T-helper 9 cell (primary cell): ENCODE measurements around the gene SMIM31.

Experiments
- DNase-seq: peaks from one replicate; pipeline ENCODE4 v3.0.0-alpha.2; 2020
- total RNA-seq, 2 donors: gene quantifications; one replicate each; lab custom pipeline; 2026; lab: John Stamatoyannopoulos, UW

SMIM31 gene
- 0 reads per million in 2 donors for total RNA-seq

DNA sequence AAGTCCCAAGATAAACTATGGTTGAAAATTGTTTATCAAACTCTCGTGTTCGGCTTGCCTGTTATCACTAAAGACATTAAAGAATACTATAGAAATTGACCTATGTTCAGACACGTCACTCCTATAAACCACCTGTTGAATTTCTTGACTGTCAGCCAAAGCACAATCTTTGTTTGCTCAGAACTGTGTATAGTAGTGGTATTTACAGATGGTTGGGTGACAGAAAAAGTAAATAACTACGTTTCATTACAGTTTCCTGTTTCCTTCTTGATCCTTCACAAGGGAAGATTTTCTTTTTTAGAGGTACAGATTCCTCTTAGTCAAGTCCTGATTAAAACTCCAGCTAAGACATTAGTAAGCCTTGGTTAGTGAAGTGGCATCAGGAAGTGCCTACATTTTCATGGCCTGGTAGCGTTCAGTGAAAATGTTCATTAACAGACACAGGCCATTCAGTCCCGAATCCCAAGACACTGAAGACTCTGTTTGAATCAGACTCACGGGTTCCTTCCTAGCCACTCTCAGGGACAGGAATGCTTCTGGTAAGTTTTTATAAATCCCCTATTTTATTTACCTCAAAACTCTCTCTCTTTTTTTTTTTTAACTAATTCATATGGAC, at the start of gene SMIM31:
SMIM31 (plus strand) TSS at position 259 of the 616 bp plus-strand sequence. CDS start 16,313 bp downstream, outside the sequence.
- DNase-seq = no peak

DNA sequence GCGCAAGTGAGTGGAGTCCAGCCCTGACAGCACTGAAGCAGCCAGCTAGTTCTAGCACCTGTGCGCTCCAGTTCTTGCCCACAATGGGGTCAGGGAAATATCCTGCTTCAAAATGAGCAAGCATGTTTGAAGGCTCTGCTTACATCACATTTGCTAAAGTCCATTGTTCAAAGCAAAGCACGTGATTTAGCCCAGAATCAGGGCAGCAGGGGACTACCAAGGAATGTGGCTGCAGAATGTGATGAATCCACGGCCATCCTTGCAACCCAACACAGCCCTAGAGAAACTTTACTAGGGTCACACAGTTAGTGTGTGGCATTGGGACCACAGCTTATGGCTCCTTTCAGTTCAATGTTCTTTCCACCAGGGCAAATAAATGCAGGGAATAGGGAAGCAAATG, 47.3 kb upstream of the SMIM31 start:
- DNase-seq = no peak

DNA sequence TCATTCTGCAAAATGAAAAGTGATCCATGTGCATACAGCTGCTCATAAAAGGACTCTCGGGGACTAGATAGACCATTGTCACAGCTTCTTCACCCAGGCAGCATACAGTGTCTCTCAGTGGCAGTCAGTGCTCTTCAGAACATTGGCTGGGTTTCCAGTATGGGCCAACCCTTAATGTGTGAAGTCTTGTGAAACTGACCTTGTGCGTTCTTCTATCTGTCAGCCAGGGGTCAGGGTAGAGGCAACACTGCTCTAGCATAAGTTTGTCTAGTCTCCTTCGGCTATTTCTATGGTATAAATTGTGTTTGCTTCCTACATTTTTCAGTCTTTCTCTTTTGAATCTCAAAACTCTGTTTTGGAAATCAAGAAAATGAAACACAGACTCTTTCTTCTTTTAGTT, 37.0 kb upstream of the SMIM31 start:
- DNase-seq = no peak

DNA sequence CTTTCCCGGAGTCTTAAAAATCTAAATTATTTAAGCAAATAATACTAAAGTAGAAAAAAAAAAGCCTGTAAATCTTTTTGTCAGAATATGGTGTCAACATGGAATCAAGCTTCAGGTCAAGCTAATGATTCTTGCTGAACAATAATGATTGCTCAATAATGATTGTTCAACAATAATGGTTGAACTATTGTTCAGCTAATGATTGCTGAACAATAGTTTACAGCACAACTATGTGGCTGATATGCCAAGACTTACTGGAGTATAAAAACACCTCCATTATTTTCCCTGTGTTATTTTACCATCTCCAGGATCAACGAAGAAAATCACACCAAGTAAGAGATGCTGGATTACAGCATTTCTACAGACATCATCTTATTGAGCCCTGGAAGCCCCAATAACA, 35.1 kb upstream of the SMIM31 start:
- DNase-seq = no peak

DNA sequence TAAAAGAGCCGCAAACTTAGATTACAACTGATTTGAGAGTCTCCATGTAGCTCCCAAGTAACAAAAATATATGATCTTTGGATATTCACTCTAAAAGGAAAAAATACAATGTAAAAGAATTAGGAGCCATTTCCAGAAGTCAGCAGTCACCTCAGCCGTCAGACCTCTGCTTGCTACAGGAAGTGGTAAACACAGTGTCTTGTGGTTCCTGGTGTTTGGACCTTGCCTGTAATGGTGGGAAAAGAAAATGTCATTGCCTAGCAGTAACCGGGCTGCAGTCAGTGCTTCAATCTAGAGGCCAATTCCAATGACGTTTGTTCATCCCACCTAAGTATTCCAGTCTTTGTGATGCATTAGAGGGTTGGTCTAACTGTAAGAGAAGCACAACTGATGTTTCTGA, 28.9 kb upstream of the SMIM31 start:
- no peak for DNase-seq

DNA sequence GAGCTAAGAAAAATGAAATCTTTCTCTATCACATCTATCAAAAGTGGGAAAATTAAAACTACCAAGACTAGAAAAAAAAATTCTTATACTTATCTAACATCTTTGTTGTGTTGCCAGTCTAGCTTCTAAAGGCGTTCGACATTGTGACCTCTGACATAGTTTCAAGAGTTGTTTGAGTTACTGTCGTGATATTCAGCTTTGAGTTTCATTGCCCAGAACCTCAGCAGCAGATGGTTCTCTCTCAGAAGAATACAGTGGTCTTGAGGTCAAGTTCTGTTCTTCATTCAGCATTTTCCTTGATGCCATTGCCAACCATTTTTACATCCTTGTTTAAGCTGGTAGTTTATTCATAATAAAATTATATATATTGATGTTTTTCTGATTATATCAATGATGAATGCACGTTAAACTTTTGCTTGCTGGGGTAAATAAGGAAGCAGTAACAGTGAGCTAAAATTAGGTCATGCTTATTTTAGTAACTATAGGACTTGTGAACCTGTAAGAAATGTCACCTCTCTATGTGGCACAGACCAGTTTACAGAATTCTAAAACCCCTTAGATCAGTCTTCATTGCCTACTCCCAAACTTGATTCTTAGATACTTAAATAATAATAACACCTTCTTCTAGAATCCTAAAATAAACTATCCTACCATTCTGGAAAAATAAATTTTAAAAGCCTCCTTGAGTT, 23.1 kb upstream of the SMIM31 start:
- no peak for DNase-seq

DNA sequence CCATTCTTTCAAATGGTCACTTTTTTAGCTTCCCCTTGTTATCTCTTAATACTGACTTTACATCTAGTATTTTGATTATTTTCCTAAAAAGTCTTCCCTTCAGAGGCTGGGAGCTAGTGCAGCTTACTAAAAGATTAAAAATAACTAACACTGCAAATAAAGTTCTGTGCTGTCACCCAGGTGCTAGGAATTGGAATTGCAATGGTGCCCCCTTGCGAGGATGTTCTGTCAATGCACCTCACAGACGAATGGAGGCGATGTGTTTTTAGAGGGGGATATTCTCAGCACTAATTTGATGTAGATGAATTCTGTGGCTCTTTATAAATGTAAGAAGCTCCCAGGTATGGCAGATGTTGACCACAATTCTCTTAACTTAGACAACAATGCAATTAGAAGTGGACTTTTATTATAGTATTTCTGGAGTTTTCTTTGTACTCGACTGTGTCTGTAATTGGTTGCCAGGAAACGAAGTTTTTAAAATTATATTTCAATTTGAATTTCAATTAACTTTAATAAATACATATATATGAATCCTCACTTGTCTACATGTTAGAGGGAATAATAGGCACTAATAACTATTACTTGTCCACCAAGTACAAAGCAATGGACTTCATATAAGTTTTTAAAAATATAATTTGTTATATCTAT, 22.0 kb upstream of the SMIM31 start:
- peak; percentile 31 for DNase-seq

DNA sequence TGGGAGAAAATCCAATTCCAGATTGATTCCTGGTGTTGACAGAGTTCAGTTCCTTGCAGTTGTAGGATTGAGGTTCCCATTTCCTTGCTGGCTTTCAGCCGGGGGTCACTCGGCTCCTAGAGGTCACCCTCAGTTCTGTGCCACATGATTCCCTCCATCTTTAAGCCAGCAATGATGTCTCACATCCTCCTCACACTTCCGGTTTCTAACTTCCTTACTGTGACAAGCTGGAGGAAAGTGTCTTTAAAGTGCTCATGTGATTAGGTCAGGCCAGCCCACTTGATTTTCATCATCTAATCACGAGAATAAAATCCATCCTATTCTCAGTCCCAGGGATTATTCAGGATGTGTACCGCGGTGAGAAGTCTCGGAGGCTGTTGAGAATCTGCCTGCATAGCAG, 19.4 kb upstream of the SMIM31 start:
- DNase-seq = no peak

DNA sequence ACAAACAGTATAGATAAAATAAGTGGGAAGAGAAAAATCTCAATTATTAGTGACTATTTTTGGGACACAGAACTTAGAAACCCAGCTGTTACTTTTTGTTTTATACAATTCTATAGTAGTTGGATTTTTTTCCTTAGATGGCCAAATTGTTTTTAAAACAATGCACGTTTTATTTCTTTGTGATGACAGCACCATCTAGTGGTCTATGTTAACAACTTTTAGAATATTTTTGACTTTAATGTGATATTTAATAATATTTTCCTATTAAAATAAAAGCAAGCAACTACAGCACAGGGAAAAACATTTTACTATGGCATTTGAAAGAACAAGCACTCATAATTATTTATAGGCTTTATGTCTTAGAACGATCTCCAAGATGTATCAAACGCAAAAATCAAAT, 5.6 kb upstream of the SMIM31 start:
- DNase-seq = no peak

DNA sequence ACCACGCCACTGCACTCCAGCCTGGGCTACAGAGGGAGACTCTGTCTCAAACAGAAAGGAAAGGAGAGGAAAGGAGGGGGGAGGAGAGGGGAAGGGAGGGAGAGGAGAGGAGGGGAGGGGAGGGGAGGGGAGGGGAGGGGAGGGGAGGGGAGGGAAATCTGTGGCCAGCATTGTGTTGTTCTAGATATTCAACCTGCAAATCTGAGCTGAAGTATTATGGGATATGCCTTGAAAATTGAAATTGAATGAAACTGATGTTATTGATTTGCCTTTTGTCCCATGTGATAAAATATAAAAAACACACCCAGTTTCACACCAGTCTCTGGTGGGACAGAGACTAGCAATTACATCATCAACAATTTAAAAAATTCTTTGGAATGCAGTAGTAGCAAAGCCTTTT, 1.5 kb downstream of the SMIM31 start:
- DNase-seq = no peak

DNA sequence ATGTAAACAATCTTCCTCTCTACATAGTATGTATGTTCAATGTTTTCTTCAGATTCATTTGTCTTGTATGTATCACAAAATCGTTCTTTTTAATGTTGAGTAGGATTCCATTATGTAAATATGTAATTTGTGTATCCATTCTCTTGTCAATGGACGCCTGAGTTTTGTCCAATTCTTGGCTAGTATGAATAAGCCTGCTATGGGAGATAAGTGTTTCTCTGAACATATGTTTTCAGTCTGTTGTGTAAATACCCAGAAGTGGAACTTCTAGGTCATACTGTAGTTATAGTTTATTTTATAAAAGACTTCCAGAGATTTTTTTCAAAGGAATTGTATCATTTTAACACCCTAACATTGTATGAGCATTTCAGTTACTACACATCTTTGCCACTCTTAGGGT, 2.8 kb downstream of the SMIM31 start:
- DNase-seq = no peak

DNA sequence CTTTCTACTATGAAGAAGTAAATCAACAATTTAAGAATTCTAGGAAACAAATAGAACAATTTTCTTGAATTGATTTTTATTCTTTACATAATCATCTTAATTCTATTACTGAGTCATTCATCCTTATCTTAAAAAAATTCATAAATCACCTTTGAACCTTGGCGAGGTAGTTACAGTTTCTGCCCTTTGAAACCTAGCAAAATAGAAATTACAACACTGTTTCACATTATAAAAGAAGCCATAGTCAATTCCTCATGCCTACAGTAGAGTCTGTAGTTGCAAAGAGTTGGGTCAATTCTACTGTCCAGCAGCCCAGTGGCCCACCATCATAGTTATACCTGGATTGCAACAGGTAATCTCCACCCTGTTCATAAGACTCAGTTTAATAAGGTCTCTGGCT, 7.3 kb downstream of the SMIM31 start:
- no peak for DNase-seq

DNA sequence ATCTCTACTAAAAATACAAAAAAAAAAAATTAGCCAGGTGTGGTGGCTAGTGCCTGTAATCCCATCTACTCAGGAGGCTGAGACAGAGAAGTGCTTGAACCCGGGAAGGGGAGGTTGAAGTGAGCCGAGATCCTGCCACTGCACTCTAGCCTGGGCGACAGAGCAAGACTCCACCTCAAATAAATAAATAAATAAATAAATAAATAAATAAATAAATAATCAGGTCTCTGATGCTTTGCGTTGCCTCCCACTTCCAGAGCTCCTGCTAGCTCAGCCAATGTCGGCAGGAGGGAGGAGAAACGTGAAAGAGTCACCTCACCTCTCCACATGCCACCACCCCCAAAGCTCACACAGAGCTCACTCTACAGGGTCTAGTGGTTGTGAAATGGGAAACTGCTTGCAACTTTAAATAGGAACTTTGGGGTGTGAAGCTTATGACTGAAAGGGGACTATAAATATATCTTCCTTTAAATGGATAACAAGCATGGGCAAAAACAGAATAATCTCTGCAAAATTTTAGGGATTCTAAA, 7.9 kb downstream of the SMIM31 start:
- DNase-seq = no peak

DNA sequence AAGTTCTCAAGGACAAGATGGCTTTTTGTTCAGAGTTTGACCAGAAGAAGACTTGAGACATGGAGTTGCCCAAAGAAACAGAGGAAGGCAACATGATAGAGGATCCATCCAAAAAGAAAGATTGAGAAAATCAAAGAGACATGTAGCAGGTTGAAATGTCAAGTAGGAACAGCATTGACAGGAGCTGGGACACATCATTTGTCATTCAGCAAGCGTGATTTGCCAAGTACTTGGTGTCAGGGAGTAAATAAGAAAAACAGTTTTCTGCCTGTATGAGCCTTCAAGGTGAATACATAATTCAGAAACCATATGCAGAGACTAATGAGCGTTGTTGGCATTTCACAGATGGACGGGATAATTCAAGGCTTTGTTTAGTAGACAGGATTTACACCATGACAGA, 11.2 kb downstream of the SMIM31 start:
- DNase-seq = no peak

DNA sequence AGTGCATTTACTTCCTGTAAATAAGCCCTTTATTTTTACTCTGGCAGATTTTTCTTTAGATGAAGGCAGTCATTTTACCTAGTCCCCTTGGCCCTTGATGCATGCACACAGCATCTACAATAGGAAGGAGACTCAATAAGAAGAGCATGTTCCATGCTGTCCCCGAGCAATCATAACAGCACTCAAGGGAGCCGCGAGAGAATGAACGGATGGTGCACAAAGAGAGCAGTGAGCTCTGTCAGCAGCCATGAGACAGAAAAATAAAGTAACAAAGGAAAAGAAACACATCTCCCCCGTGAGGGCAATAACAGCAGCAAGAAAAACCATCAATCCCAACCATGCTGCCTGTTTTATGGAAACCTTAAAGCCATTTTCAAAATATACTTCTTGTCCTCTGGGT, 11.9 kb downstream of the SMIM31 start:
- no peak for DNase-seq

DNA sequence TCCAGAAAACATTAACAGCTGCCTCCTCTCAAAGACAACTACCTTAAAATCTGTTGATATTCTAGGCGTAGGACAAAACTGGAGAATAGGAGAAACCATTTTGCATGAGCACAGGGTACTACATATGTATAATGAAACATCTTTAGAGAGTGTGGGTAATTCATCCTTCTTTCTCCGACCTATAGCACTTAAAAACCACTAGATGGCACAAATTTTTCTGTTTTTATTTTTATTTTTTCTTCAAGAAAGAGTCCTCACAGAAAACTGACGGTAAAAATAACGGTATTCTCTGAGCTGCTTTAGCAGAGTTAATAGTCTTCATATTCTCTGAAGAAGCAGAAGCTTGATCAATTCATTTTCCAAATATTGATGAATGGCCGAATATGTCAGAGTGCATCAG, 14.6 kb downstream of the SMIM31 start:
- no peak for DNase-seq

DNA sequence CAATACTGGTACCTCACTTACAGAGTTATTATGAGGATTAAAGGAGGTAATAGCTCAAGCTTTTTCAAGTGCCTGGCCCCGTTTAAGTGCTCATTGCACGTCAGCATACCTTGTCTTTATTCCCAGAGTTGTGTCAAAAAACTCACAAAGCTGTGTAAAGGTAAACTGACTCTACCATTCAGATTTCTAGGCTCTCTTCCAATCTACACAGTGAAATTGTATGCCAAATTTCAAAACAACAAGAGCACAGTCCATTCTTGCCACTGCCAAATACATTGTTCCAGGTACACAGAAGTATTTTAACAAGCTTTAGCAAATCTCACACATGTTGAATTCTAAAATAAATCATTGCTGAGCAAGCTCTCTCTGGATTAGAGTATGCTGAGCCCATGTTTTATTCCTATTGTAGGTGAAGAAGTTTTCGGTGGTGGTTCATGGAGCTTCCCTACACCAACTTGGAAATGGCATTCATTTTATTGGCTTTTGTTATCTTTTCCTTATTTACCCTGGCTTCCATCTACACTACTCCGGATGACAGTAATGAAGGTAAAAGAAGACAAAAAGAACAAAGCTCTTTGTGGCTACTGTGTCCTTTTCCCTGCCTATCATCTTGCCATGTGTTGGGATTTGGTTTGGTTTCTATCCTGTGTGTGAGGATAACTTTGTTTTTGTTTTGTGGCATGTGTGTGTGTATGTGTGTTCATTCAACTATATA, 16.2 kb downstream of the SMIM31 start:
- DNase-seq = no peak

DNA sequence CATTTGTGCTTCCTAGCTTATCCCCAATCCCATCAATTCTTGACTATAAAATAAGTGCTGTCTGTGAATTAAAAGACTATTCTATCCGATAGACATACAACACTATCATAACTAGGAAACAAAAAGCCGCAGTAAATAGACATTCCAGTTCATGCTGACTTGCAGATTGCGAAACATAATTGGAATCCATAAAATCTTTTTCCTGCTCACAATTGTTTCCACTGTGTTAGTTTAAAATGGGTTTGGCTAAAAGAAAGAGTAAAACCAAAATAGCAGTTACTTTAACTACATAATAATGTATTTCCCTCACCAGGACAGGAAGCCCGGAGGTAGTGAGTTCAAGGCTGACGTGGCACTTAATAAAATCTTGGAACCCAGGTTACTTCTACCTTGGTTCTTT, 17.2 kb downstream of the SMIM31 start:
- DNase-seq = no peak

DNA sequence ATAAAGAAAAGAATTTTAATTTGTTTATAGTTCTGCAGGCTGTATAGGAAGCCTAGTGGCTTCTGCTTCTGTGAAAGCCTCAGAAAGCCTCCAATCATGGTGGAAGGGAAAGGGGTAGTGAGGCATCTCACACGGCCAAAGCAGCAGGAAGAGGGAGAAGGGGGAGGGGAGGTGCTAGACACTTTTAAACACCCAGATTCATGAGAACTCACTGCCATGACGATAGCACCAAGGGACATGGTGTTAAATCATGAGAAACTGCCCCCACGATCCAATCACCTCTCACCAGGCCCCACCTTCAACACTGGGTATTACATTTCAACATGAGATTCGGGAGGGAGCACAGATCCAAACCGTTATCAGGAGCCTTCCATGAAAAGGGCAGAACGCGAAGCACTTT, 18.1 kb downstream of the SMIM31 start:
- DNase-seq = no peak

DNA sequence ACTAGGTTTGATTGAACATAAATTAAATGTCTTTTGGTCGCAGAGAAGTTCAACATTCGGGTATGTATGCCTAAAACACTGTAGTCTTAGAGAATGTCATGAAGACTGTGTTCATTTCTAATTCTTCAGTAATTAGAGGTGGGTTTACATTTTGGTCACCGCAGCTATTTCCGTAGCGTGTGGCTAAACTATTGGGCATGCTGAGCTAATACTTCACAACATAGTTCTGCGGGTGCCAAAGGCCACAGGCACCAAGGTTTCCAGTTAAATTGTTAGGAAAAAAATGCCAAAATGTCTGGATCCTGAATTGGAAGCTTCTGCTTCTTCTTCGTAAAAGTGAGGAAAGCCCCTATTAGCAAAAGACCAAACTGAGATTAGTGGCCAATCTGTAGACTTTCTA, 25.1 kb downstream of the SMIM31 start:
- DNase-seq = no peak

DNA sequence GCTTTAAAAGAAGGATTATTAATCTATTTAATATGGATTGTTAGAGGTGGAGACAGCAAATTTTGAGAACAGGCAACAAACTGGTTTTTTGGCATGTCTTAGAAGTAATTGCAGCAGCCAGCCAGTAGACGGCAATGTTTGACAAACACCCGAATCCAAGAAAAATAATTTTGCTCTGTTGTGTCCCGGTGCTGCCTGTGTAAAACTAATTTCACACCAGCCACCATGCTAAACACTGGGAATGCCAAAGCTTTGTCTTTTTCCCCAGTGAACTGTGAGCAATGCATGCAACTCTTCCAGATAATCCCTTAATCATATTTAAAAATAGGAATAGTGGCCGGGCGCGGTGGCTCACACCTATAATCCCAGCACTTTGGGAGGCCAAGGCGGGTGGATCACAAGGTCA, 25.9 kb downstream of the SMIM31 start:
- DNase-seq = no peak

DNA sequence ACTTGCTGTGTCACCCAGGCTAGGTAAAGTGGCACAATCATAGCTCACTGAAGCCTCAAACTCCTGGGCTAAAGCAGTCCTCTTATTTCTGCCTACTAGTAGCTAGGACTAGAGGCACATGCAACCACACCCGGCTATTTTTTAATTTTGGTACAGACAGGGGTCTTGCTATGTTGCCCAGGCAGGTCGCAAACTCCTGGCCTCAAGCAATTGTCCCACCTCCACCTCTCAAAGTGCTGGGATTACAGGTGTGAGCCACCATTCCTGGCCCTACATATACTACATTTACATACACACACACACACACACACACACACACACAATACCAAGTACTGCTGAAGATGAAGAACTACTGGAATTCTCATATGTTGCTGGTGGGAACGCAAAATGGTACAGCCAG, 26.9 kb downstream of the SMIM31 start:
- DNase-seq = no peak

DNA sequence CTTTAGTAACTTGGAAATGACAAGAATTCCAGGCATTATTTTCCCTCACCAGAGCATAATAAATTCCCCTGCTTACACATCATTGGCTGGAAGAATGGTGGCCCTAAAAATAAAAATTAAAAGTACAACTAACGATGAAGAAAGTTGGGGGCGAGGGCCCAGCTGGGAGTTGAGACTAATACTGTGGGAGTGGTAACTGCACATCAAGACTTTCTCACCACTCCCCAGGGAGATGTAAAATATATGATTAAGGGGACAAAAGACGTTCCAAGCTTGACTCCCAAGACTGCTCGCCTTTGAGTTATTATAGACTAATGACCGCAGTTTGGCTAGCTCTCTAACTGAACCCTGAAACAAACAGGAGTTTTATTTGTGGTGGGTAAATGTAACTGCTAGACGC, 30.0 kb downstream of the SMIM31 start:
- no peak for DNase-seq
